H1 (cell line): ENCODE results near the gene DPP4. TPM values are rescaled to one million over a fixed set of nuclear protein-coding genes. Genes with fewer than 3 reads are reported as not detected.

ENCODE experiments used
- ASH2L ChIP-seq: fragments of 200-600, 300-600 bp; sonication (generic); IDR thresholded peaks from one replicate; pipeline ENCODE4 v1.7.1; 2017; ENCODE audit warnings: low read length
- CHD2 ChIP-seq: IDR thresholded peaks from 2 replicates; pipeline ENCODE4 v1.6.1; 2012; ENCODE audit warnings: low read length, improper control_type of control experiment
- GABPA ChIP-seq: IDR thresholded peaks from 2 replicates; pipeline ENCODE4 v1.6.1; 2011; ENCODE audit warnings: mild to moderate bottlenecking, low read length, moderate library complexity, borderline replicate concordance; ENCODE audit not compliant: insufficient read depth
- RBBP5 ChIP-seq: IDR thresholded peaks from 2 replicates; pipeline ENCODE4 v1.7.1; 2012; ENCODE audit warnings: low read depth, mild to moderate bottlenecking, inconsistent platforms, low read length, moderate library complexity, borderline replicate concordance
- RNF2 ChIP-seq: fragments of 200-900, 300-1000 bp; sonication (generic); IDR thresholded peaks from 2 replicates; pipeline ENCODE4 v1.7.1; 2016; ENCODE audit warnings: borderline replicate concordance, low read depth, mild to moderate bottlenecking, antibody characterized with exemption, low read length; ENCODE audit not compliant: poor library complexity, severe bottlenecking; ENCODE audit errors: missing control alignments
- TAF1 ChIP-seq: IDR thresholded peaks from 2 replicates; pipeline ENCODE4 v1.6.1; 2011; ENCODE audit warnings: mild to moderate bottlenecking, low read depth, low read length
- polyA plus RNA-seq, 7 experiments: library from polyadenylated mRNA; depleted of rRNA in 3 of 7; stranded (reverse) in 5 of 7; unstranded in 2 of 7; fragments of >200 nt in 5 of 7; fragments of 200-250 nt in 2 of 7; gene quantifications; 1 replicate in 5 of 7; 2 replicates in 1 of 7; 4 replicates in 1 of 7; pipeline versions ENCODE4 v1.2.1 to v1.2.3, GENCODE V29; 2011 to 2013; ENCODE audit warnings: missing spikeins in 2 of 7, mixed read lengths in 2 of 7
- total RNA-seq: library from RNA; stranded (reverse); fragmentation: NEBNext Ultra II Directional; extraction: Animal tissue kit (Norgen Biotek cat#: 25700); gene quantifications from 2 replicates; pipeline ENCODE4 v1.2.1, GENCODE V29; 2021

The DPP4 gene
- total and polyA plus RNA-seq, 2 of the 8 experiments (the other 6 are each of a cell fraction or from before 2014, with no cell fraction given) = 1.3 to 3.1 TPM

- TF ChIP-seq TAF1 (no peak), ASH2L (no peak), CHD2 (no peak), GABPA (no peak), RNF2 (no peak), RBBP5 (no peak)
Measured at GRCh38 chr2:162022290-162022945, 51.6 kb downstream of the DPP4 start (continued).
